ENCODE results near the gene CCNY.

Gene CCNY

GRCh38 chr10:35336084-35336831 is at the start of gene CCNY:
Gene CCNY (plus strand): TSS chr10:35336509. CDS start chr10:35337054, 545 bp downstream.
- H4K20me1 ChIP-seq (ENCODE audit: insufficient read depth, low read length, poor library complexity, severe bottlenecking) = peaks cover 68% of the 10 kb centered on the region
- H3K4me3 ChIP-seq (ENCODE audit: low read length, poor library complexity, severe bottlenecking) = peak within 1 kb of the TSS; percentile 95
- H3K4me1 ChIP-seq (ENCODE audit: insufficient read depth, low read length, poor library complexity, severe bottlenecking) = peaks cover 65% of the 10 kb centered on the region
- no peaks in the 10 kb centered on the region for H3K9me2 ChIP-seq (replicated peaks; ENCODE audit: low read depth, low read length)
- peaks cover 93% of the 10 kb centered on the region for H3K79me2 ChIP-seq (ENCODE audit: insufficient read depth, low read length)
- H3K36me3 ChIP-seq (ENCODE audit: insufficient read depth, low read length) = no peaks in the 10 kb centered on the region
- no peaks in the 10 kb centered on the region for H3K9me3 ChIP-seq (ENCODE audit: insufficient read depth, low read depth, low read length)
- H3K27me3 ChIP-seq (ENCODE audit: insufficient read depth, low read length, poor library complexity, severe bottlenecking) = no peaks in the 10 kb centered on the region
- peak within 1 kb of the TSS; percentile 95 for H2AFZ ChIP-seq (ENCODE audit: low read length)
- peak within 1 kb of the TSS; percentile 100 for H3K4me2 ChIP-seq (ENCODE audit: low read depth, low read length, poor library complexity, severe bottlenecking)
- TF ChIP-seq EZH2phosphoT487 (IDR thresholded peaks at IDR 0.05; ENCODE audit: borderline replicate concordance) = no peak
- peaks cover 3% of the 10 kb centered on the region; the same call in 1 of the 2 replicates for H3F3A ChIP-seq (ENCODE audit: low read depth)
- peak within 1 kb of the TSS; percentile 77 for H3K9ac ChIP-seq (ENCODE audit: low read depth, low read length, poor library complexity, severe bottlenecking)

DNA sequence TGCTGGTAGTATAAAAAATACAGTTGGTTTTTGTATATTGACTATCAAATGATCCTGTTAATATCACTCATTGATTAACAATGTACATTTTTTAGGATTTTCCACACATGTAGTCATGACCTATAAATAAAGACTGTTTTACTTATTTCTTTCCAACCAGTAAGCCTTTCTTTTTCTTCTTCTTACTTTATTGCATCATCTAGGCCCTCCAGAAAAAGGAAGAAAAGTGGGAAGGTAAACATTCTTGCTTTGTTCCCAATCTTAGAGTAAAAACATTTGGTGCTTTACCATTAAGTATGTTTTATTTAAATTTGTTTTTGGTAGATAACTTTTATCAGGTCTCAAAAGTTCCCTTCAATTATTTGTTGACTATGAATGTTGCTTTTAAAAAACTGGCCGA is 47.1 kb upstream of the CCNY start:
- H3K9ac ChIP-seq (ENCODE audit: low read depth, low read length, poor library complexity, severe bottlenecking) = no peak overlapping the region
- TF ChIP-seq, protein P1, sequence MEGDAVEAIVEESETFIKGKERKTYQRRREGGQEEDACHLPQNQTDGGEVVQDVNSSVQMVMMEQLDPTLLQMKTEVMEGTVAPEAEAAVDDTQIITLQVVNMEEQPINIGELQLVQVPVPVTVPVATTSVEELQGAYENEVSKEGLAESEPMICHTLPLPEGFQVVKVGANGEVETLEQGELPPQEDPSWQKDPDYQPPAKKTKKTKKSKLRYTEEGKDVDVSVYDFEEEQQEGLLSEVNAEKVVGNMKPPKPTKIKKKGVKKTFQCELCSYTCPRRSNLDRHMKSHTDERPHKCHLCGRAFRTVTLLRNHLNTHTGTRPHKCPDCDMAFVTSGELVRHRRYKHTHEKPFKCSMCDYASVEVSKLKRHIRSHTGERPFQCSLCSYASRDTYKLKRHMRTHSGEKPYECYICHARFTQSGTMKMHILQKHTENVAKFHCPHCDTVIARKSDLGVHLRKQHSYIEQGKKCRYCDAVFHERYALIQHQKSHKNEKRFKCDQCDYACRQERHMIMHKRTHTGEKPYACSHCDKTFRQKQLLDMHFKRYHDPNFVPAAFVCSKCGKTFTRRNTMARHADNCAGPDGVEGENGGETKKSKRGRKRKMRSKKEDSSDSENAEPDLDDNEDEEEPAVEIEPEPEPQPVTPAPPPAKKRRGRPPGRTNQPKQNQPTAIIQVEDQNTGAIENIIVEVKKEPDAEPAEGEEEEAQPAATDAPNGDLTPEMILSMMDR (conservative IDR thresholded peaks at IDR 0.05; ENCODE audit: low read length) = no peak
- TF ChIP-seq EZH2phosphoT487 (IDR thresholded peaks at IDR 0.05; ENCODE audit: borderline replicate concordance) = no peak
- H2AFZ ChIP-seq (ENCODE audit: low read length) = no peak overlapping the region
- no peaks in the 10 kb centered on the region for H3K79me2 ChIP-seq (ENCODE audit: insufficient read depth, low read length)
- no peaks in the 10 kb centered on the region for H3K4me1 ChIP-seq (ENCODE audit: insufficient read depth, low read length, poor library complexity, severe bottlenecking)
- no peaks in the 10 kb centered on the region for H3K9me3 ChIP-seq (ENCODE audit: insufficient read depth, low read depth, low read length)
- no peaks in the 10 kb centered on the region for H3F3A ChIP-seq (ENCODE audit: low read depth)
- no peak overlapping the region for H3K4me2 ChIP-seq (ENCODE audit: low read depth, low read length, poor library complexity, severe bottlenecking)
- H4K20me1 ChIP-seq (ENCODE audit: insufficient read depth, low read length, poor library complexity, severe bottlenecking) = no peaks in the 10 kb centered on the region
- no peaks in the 10 kb centered on the region for H3K36me3 ChIP-seq (ENCODE audit: insufficient read depth, low read length)
- no peaks in the 10 kb centered on the region for H3K27me3 ChIP-seq (ENCODE audit: insufficient read depth, low read length, poor library complexity, severe bottlenecking)
- no peak overlapping the region for H3K4me3 ChIP-seq (ENCODE audit: low read length, poor library complexity, severe bottlenecking)
- no peaks in the 10 kb centered on the region for H3K9me2 ChIP-seq (replicated peaks; ENCODE audit: low read depth, low read length)

DNA sequence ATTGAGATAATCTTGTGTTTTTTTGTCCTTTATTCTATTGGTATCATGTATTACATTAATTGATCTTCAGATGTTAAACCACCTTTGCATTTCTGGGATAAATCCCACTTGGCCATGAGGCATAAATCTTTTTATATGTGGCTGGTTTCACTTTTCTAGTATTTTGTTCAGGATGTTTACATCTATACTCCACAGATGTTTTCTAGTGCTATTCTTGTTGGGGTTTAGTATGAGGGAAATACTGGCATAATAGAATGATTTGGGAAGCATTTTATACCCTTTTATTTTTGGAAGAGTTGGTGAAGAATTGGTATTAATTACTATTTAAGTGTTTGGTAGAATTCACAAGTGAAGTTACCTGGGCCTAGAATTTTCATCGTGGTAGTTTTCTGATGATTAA is 41.8 kb upstream of the CCNY start:
- TF ChIP-seq EZH2phosphoT487 (IDR thresholded peaks at IDR 0.05; ENCODE audit: borderline replicate concordance) = no peak
- TF ChIP-seq, protein P1 (conservative IDR thresholded peaks at IDR 0.05; ENCODE audit: low read length) = no peak
- H2AFZ ChIP-seq (ENCODE audit: low read length) = no peak overlapping the region; the same call in 1 of the 2 replicates
- no peaks in the 10 kb centered on the region for H3K36me3 ChIP-seq (ENCODE audit: insufficient read depth, low read length)

More for the DNA sequence above, 41.8 kb upstream of the CCNY start:
- H3K9ac ChIP-seq (ENCODE audit: low read depth, low read length, poor library complexity, severe bottlenecking) = no peak overlapping the region
- no peaks in the 10 kb centered on the region for H3K79me2 ChIP-seq (ENCODE audit: insufficient read depth, low read length)
- H3K4me1 ChIP-seq (ENCODE audit: insufficient read depth, low read length, poor library complexity, severe bottlenecking) = no peaks in the 10 kb centered on the region
- no peaks in the 10 kb centered on the region for H3K9me3 ChIP-seq (ENCODE audit: insufficient read depth, low read depth, low read length)
- no peaks in the 10 kb centered on the region for H4K20me1 ChIP-seq (ENCODE audit: insufficient read depth, low read length, poor library complexity, severe bottlenecking)
- H3K27me3 ChIP-seq (ENCODE audit: insufficient read depth, low read length, poor library complexity, severe bottlenecking) = no peaks in the 10 kb centered on the region
- H3F3A ChIP-seq (ENCODE audit: low read depth) = no peaks in the 10 kb centered on the region
- H3K9me2 ChIP-seq (replicated peaks; ENCODE audit: low read depth, low read length) = no peaks in the 10 kb centered on the region
- no peak overlapping the region for H3K4me3 ChIP-seq (ENCODE audit: low read length, poor library complexity, severe bottlenecking)
- no peak overlapping the region for H3K4me2 ChIP-seq (ENCODE audit: low read depth, low read length, poor library complexity, severe bottlenecking)

Data from Loucy (cell line).